Colon (tissue), 2 donors: ENCODE measurements around the gene THAP11.

Source experiments
- FAIRE-seq: peaks from 2 replicates; lab custom pipeline; 2012; peaks lifted over from hg19 to GRCh38; lab: Jason Lieb, UNC
- donor health status: control.
- donor health status: control.

THAP11 gene

DNA sequence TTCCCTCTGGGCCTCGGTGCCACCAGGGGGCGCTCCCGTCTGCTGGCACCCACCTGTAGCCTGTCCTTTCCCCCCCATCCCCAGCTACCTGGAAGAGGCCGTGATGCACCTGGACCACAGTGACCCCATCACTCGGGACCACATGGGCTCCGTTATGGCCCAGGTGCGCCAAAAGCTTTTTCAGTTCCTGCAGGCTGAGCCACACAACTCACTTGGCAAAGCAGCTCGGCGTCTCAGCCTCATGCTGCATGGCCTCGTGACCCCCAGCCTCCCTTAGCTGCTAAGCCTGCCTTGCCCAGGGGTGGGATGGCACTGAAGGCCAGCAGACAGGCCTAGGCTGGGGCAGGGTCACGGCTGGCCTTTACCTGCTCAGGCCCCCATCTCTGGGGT, 41.7 kb downstream of the THAP11 start:
- no peak for FAIRE-seq

DNA sequence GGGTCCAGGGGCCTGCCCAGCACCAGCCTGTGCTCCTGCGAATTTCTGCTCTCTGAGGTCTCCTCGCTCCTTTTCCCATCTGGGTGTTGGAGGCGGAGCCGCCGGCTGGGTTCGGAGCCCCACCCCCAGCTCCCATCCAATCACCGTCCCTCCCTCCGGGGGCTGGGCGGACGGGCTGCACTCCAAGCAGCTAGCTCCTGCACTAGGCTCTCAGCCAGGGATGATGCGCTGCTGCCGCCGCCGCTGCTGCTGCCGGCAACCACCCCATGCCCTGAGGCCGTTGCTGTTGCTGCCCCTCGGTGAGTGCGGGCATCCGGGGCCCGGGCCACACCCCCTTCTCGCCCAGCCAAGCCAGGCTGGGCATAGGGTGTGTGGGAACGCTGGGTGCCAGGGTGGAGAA, 42.6 kb downstream of the THAP11 start, which contains the start of gene NRN1L:
Gene NRN1L (plus strand): TSS at position 202 of the 400 bp plus-strand sequence. CDS start 19 bp downstream, at position 221.
- FAIRE-seq = no peak

DNA sequence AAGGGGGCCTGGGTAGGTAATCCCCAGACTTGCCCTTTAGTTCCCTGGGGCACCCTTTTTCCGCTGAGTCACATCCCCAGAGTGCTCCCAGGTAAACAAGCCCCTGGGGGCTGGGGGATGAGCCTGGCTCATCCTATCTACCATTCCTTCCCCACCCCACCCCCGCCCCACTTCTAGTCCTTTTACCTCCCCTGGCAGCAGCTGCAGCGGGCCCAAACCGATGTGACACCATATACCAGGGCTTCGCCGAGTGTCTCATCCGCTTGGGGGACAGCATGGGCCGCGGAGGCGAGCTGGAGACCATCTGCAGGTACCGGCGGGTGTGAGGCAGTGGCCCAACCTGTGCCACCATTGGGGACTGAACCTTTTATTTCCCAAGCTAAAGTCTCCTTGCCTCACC, 43.4 kb downstream of the THAP11 start:
- FAIRE-seq = no peak

DNA sequence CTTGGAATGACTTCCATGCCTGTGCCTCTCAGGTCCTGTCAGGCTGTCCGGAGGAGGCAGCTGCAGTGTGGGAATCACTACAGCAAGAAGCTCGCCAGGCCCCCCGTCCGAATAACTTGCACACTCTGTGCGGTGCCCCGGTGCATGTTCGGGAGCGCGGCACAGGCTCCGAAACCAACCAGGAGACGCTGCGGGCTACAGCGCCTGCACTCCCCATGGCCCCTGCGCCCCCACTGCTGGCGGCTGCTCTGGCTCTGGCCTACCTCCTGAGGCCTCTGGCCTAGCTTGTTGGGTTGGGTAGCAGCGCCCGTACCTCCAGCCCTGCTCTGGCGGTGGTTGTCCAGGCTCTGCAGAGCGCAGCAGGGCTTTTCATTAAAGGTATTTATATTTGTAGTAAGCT, 43.9 kb downstream of the THAP11 start:
- no peak for FAIRE-seq

DNA sequence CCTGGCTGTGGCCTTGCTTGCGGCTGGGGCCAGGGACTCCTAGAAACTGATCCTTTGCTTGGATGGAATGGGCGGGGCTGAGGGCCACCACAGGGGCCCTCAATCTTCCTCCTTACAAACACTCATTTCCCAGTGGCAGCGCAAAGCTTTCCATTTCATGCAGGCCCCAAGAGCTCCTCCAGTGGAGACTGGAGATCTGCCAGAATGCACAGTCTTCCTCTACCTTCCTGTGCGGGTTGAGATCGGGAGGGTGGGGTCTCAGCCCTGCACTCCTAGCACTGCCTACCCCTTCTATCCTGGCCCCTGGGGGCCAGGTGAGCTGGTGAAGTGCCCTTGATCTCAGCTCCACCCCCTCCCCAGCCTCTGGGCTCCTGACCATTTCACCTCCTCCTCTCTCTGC, 44.3 kb downstream of the THAP11 start:
- FAIRE-seq = no peak

DNA sequence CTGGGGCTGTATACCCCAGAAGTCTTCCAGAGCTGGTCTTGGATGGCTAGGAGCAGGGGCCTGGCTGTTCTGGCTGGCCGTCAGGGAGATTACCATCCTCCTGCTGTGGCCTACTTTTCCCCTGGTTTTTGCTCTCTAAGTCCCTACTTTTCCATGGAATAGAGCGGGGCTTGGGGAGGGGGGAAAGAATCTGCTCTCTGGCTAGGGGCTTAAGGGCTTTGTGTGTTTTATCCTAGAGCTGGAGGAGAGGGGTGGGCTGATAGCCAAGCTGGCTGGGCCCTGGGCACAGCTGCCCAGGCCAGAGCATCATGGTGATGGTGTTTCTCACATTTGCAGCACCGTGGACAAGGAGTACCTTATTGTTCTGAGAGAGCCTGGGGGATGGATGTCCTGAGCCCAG, 46.2 kb downstream of the THAP11 start:
- FAIRE-seq = no peak

DNA sequence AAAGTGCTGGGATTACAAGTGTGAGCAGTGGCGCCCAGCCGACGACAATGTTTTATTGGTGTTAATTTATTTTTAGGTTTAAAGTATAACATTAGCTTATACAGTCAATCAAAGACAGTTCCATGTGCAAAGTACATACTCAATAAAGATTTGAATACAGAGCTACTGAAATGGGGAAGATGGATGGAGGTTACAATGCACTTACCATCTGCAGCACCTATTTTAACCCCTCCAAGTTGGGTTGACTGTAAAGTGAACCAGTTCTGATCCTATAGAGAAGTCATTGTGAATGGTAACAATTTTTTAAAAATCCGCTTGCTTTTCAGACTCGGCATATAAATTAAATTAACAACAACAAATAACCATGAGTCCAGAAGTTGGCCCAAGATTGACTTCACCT, 50.3 kb downstream of the THAP11 start:
- no peak for FAIRE-seq

DNA sequence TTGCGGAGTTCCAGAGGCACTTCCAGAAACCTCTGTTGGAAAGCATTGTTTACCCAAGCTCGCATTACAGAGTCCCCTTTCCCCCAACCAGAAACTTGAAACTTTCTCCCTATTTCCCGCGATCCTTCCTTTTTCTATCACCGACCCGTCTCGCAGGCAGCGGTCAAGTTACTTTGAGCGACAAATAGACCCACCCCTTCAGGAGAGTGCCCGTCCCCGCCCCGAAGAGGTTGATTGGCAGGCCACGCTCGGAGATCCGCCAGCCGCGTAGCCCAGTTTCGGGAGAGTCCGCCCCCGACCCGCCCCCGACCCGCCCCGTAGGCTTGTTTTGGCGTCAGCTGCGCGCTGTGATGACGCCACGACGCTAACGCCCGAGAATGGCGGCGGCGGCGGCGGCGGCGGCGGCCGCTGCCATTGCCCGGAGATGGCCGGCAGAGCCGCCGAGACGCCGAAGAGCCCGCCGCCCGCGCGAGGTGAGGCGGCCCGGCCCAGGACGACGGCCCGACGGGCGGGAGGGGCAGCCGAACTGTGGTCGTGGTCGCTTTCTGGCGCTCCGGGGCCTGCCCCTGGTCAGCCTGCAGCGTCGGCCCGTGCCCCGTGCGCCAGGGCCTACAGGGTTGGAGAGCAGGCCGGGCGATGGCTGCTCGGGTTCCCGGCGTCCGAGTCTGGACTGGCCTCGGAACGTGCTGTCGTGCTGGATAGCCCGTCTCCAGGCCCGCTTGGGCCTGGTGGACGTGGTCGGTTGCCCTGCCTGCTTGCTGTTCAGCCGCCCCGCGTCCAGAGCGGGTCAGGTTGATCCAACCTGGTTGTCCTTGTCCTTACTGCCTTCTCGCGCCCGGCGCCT, 51.0 kb downstream of the THAP11 start, which contains the start of gene PSKH1:
Gene PSKH1 (plus strand): TSS at position 356 of the 844 bp plus-strand sequence. CDS start 15,496 bp downstream, outside the sequence.
- FAIRE-seq = no peak
